ENCODE results near the gene SGTB.

GRCh38 chr5:65738305-65738704 lies 16.4 kb upstream of the SGTB start:
- no peak for TF ChIP-seq EZH2 (IDR thresholded peaks at IDR 0.05; ENCODE audit: borderline replicate concordance, low read depth, low read length, poor library complexity, severe bottlenecking)
- no peak for TF ChIP-seq CTCF (conservative IDR thresholded peaks at IDR 0.05; ENCODE audit: low read depth, low read length)
